Trophoblast cell (in vitro differentiated cells and primary cell): Measurements from ENCODE around the gene ARHGAP23.

Source experiments
- DNase-seq, 2 donors: peaks; one replicate each; pipeline ENCODE4 v3.0.0-alpha.2; 2016
- H2AFZ ChIP-seq: 2 replicates; pipeline ENCODE4 v1.6.1; 2013; ENCODE audit warnings: low read length, moderate library complexity, mild to moderate bottlenecking; ENCODE audit not compliant: insufficient read depth, poor library complexity
- H2AK5ac ChIP-seq: 2 replicates; pipeline ENCODE4 v1.6.1; 2013; ENCODE audit warnings: mild to moderate bottlenecking, low read length
- H2BK120ac ChIP-seq: 2 replicates; pipeline ENCODE4 v1.6.1; 2013; ENCODE audit warnings: low read length, mild to moderate bottlenecking, moderate library complexity; ENCODE audit not compliant: insufficient read depth, poor library complexity
- H2BK12ac ChIP-seq: 2 replicates; pipeline ENCODE4 v1.6.1; 2013; ENCODE audit warnings: mild to moderate bottlenecking, low read length, moderate library complexity
- H2BK5ac ChIP-seq: 2 replicates; pipeline ENCODE4 v1.6.1; 2013; ENCODE audit warnings: low read length, low read depth, moderate library complexity, mild to moderate bottlenecking; ENCODE audit not compliant: poor library complexity
- H3K14ac ChIP-seq: 2 replicates; pipeline ENCODE4 v1.6.1; 2013; ENCODE audit warnings: mild to moderate bottlenecking, low read length
- H3K18ac ChIP-seq: 2 replicates; pipeline ENCODE4 v1.6.1; 2013; ENCODE audit warnings: mild to moderate bottlenecking, low read length
- H3K23ac ChIP-seq: 2 replicates; pipeline ENCODE4 v1.6.1; 2013; ENCODE audit warnings: low read length
- H3K27ac ChIP-seq: 2 replicates; pipeline ENCODE4 v1.5.1; 2013; ENCODE audit warnings: low read depth, mild to moderate bottlenecking, inconsistent platforms, low read length, moderate library complexity
- H3K27me3 ChIP-seq: 2 replicates; pipeline ENCODE4 v1.6.1; 2013; ENCODE audit warnings: inconsistent platforms, mild to moderate bottlenecking, low read length, moderate library complexity; ENCODE audit not compliant: insufficient read depth
- H3K36me3 ChIP-seq, 2 experiments: 1 replicate in 1 of 2; 2 replicates in 1 of 2; pipeline ENCODE4 v1.6.1; 2013; ENCODE audit warnings: low read length in 2 of 2, mild to moderate bottlenecking in 2 of 2, moderate library complexity in 1 of 2; ENCODE audit not compliant: insufficient read depth in 2 of 2, control insufficient read depth in 1 of 2
- H3K4ac ChIP-seq: 2 replicates; pipeline ENCODE4 v1.6.1; 2013; ENCODE audit warnings: low read depth, mild to moderate bottlenecking, low read length, moderate library complexity
- H3K4me1 ChIP-seq, 2 experiments: 1 replicate in 1 of 2; 2 replicates in 1 of 2; pipeline ENCODE4 v1.6.1; 2013; ENCODE audit warnings: low read length in 2 of 2, mild to moderate bottlenecking in 2 of 2, moderate library complexity in 1 of 2; ENCODE audit not compliant: insufficient read depth in 2 of 2, control insufficient read depth in 1 of 2
- H3K4me2 ChIP-seq: 2 replicates; pipeline ENCODE4 v1.6.1; 2013; ENCODE audit warnings: inconsistent platforms, mild to moderate bottlenecking, low read length, moderate library complexity
- H3K4me3 ChIP-seq: 2 replicates; pipeline ENCODE4 v1.5.1; 2013; ENCODE audit warnings: mild to moderate bottlenecking, low read depth, low read length, inconsistent platforms
- H3K79me1 ChIP-seq: one replicate; pipeline ENCODE4 v1.6.1; 2013; ENCODE audit warnings: low read length
- H3K79me2 ChIP-seq: 2 replicates; pipeline ENCODE4 v1.6.1; 2013; ENCODE audit warnings: low read length, mild to moderate bottlenecking; ENCODE audit not compliant: control insufficient read depth, insufficient read depth, poor library complexity
- H3K9ac ChIP-seq: 2 replicates; pipeline ENCODE4 v1.6.1; 2013; ENCODE audit warnings: mild to moderate bottlenecking, low read length
- H3K9me3 ChIP-seq: 2 replicates; pipeline ENCODE4 v1.6.1; 2013; ENCODE audit warnings: low read depth, mild to moderate bottlenecking, control low read depth, inconsistent platforms, low read length; ENCODE audit not compliant: insufficient read depth
- H4K12ac ChIP-seq: 2 replicates; pipeline ENCODE4 v1.6.1; 2013; ENCODE audit warnings: low read depth, mild to moderate bottlenecking, low read length, moderate library complexity
- H4K8ac ChIP-seq: 2 replicates; pipeline ENCODE4 v1.6.1; 2013; ENCODE audit warnings: low read depth, mild to moderate bottlenecking, low read length, moderate library complexity
- H4K91ac ChIP-seq: one replicate; pipeline ENCODE4 v1.6.1; 2013; ENCODE audit warnings: low read depth, mild to moderate bottlenecking, low read length, moderate library complexity
- WGBS: extraction: QIAGEN DNeasy Blood & Tissue Kit; methylation state at CpG from one replicate; pipeline ENCODE4 v1.1.7; 2013; ENCODE audit warnings: missing lambda C conversion rate; ENCODE audit not compliant: insufficient read length, insufficient coverage; ENCODE audit errors: extremely low coverage; 5-methylcytosine and 5-hydroxymethylcytosine counted together

The ARHGAP23 gene

DNA sequence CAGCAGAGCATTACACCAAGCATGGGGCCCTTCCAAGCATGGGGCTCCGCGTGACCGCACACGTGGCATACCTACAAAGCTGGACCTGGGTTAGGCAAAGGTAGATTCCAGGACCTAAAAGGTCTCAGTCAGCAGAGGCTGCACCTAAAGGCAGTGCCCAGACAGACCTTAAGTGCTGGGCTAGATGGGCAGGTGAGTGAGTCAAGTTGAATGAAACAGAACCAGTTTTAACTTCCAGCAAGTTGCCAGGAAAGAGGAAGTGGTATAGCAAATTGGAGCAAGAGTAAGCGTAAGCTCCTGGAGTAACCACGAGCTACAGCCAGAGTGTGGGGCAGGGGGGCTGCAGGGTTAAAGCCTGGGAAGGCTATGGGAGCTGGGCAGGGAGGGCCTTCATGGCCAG lies 128.0 kb downstream of the ARHGAP23 start:
- Histone ChIP-seq H3K79me2 (no peaks in the 10 kb centered on the region), H2BK5ac (no peak overlapping the region), H4K12ac (no peak overlapping the region), H3K27ac (no peak overlapping the region), H3K9me3 (peaks cover 5% of the 10 kb centered on the region), H3K4me1 (peaks cover 0 to 4% of the 10 kb centered on the region in 2 experiments), H3K79me1 (no peaks in the 10 kb centered on the region), H2BK120ac (no peak overlapping the region), H2BK12ac (no peak overlapping the region), H2AK5ac (no peak overlapping the region), H3K36me3 (no peaks in the 10 kb centered on the region), H3K27me3 (peaks cover 21% of the 10 kb centered on the region), H3K23ac (no peak overlapping the region), H3K4me2 (no peak overlapping the region), H4K91ac (no peak overlapping the region), H2AFZ (no peak overlapping the region), H3K9ac (no peak overlapping the region), H3K18ac (no peak overlapping the region), H3K4ac (no peak overlapping the region), H4K8ac (no peak overlapping the region), H3K4me3 (no peak overlapping the region), H3K14ac (no peak overlapping the region)
- DNase-seq: no peak
- no CpG with 5 or more reads among the region's 6 CpGs for WGBS

DNA sequence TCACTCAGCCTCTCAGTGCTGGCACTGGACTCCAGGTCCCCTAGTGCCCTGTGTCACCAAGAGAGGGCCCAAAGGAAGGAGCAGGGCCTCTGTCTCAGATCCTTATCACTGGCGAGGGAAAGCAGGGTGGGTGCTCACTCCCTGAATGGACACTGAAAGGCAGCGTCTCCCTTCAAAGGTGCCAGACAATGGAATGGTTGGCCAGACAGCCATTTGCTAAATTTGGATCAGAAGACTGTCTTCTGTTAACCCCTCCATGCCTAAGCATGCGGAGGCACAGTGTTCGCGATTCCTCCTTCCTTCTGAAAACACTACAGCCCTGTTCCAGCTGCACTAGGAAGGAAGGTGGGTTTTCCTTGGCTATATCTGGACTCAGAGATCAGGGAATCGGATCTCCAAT lies 129.1 kb downstream of the ARHGAP23 start:
- no peak overlapping the region for H3K18ac ChIP-seq
- no peak overlapping the region for H2AFZ ChIP-seq
- no peak overlapping the region for H3K4ac ChIP-seq
- H4K91ac ChIP-seq: no peak overlapping the region
- H3K27me3 ChIP-seq: peaks cover 33% of the 10 kb centered on the region
- peaks cover 0 to 4% of the 10 kb centered on the region in 2 experiments for H3K4me1 ChIP-seq
- no peak overlapping the region for H3K14ac ChIP-seq
- no peak overlapping the region for H3K4me3 ChIP-seq
- H2BK5ac ChIP-seq: no peak overlapping the region
- H2AK5ac ChIP-seq: no peak overlapping the region
- peaks cover 8% of the 10 kb centered on the region for H3K9me3 ChIP-seq
- no peak overlapping the region for H4K8ac ChIP-seq
- no peak for DNase-seq
- H3K9ac ChIP-seq: no peak overlapping the region
- H3K4me2 ChIP-seq: no peak overlapping the region
- H2BK12ac ChIP-seq: no peak overlapping the region
- H3K79me1 ChIP-seq: no peaks in the 10 kb centered on the region
- no peaks in the 10 kb centered on the region for H3K36me3 ChIP-seq
- H3K23ac ChIP-seq: no peak overlapping the region
- no peak overlapping the region for H3K27ac ChIP-seq
- no CpG with 5 or more reads among the region's 6 CpGs for WGBS
- no peak overlapping the region for H4K12ac ChIP-seq
- H2BK120ac ChIP-seq: no peak overlapping the region
- no peaks in the 10 kb centered on the region for H3K79me2 ChIP-seq

DNA sequence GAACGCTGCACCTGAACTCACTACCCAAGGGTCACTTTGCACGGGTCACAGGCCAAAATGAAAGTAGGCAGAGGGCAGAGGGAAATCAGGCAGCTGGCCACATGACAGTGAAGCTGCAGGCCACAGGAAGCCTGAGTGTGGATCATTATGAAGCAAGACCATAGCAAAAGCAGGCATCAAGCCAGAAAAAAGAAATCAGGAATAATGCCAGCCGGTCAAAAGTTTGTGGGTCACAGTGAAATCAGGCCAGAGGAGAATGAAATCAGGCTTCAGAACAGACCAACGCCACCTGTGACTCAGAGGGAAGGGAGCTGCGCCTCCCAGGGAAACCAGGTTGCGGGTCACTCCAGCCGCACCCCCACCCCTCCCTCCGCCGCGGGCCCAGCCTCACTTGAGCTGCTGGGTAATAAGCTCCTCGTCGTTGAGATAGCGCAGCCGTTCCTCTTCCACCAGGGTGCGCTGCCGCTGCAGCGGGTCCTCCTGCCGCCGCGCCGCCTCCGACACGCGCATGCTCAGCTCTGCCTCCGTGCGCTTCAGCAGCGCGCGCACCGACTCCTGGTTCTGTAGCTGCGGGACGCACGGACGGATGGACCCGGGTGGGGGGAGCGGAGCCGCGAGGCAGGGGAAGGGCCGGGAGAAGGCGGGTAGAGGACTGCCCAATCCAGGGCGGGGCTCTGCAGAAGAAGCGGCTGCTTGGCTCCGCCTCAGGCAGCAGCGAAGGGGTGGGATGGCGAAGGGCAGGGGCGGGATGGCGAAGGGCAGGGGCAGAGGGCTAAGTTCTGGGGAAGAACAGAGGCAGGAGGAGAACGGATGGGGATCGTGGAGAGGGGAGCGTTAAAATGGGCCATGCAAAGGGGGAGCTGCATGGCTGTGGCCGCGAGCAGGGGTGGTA lies 129.8 kb downstream of the ARHGAP23 start:
- no peak overlapping the region for H3K14ac ChIP-seq

DNA sequence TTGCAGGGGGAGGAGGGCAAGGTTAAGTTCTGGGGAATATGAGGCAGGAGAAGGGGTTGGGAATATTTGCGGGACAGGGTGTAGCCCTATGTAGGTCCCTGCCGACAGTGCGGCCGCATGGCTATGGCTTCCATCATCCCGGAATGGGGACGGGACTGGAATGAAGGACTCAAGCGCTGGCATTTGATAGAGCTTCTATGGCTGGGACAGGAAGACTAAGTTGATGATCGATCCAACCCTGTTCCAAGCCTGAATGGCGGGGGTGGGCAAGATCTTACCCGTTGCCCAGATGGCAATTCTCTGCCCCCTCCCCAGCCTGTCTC lies 130.4 kb downstream of the ARHGAP23 start:
- DNase-seq: peak in 1 of 2 donors; percentile 23
- no peak overlapping the region for H3K4ac ChIP-seq
- no peak overlapping the region for H3K4me3 ChIP-seq
- no peak overlapping the region for H2BK12ac ChIP-seq
- H4K12ac ChIP-seq: no peak overlapping the region
- H4K91ac ChIP-seq: no peak overlapping the region
- no CpG with 5 or more reads among the region's 10 CpGs for WGBS
- H3K9ac ChIP-seq: no peak overlapping the region
- H3K14ac ChIP-seq: no peak overlapping the region
- H3K4me2 ChIP-seq: peak overlapping the region; percentile 77
- no peak overlapping the region for H4K8ac ChIP-seq
- no peak overlapping the region for H3K18ac ChIP-seq
- no peak overlapping the region for H2BK5ac ChIP-seq
- H3K36me3 ChIP-seq: no peaks in the 10 kb centered on the region
- H2BK120ac ChIP-seq: no peak overlapping the region
- H3K4me1 ChIP-seq: peaks cover 0 to 7% of the 10 kb centered on the region in 2 experiments
- H2AK5ac ChIP-seq: no peak overlapping the region
- no peak overlapping the region for H3K23ac ChIP-seq
- peaks cover 11% of the 10 kb centered on the region for H3K9me3 ChIP-seq
- no peaks in the 10 kb centered on the region for H3K79me1 ChIP-seq
- peaks cover 45% of the 10 kb centered on the region for H3K27me3 ChIP-seq
- no peaks in the 10 kb centered on the region for H3K79me2 ChIP-seq
- H3K27ac ChIP-seq: no peak overlapping the region
- no peak overlapping the region for H2AFZ ChIP-seq

More for the DNA sequence above, 129.8 kb downstream of the ARHGAP23 start:
- peaks cover 8% of the 10 kb centered on the region for H3K9me3 ChIP-seq
- H3K4me1 ChIP-seq: peaks cover 0 to 4% of the 10 kb centered on the region in 2 experiments
- no peaks in the 10 kb centered on the region for H3K79me2 ChIP-seq
- no peak overlapping the region for H3K23ac ChIP-seq
- H3K18ac ChIP-seq: no peak overlapping the region
- H3K27me3 ChIP-seq: peaks cover 39% of the 10 kb centered on the region
- H2BK5ac ChIP-seq: no peak overlapping the region
- H2BK12ac ChIP-seq: no peak overlapping the region
- no peak overlapping the region for H2AK5ac ChIP-seq
- no peaks in the 10 kb centered on the region for H3K79me1 ChIP-seq
- peak overlapping the region; percentile 77 for H3K4me2 ChIP-seq
- H4K12ac ChIP-seq: no peak overlapping the region
- no peak overlapping the region for H3K4ac ChIP-seq
- H3K4me3 ChIP-seq: peak overlapping the region; percentile 38
- H3K9ac ChIP-seq: no peak overlapping the region
- DNase-seq: peak; percentile 93 to 98
- H2BK120ac ChIP-seq: no peak overlapping the region
- H3K36me3 ChIP-seq: no peaks in the 10 kb centered on the region
- H4K8ac ChIP-seq: no peak overlapping the region
- H3K27ac ChIP-seq: no peak overlapping the region
- no peak overlapping the region for H2AFZ ChIP-seq
- H4K91ac ChIP-seq: no peak overlapping the region
- no CpG with 5 or more reads among the region's 52 CpGs for WGBS
